Right ventricle myocardium superior (tissue), 1 donor: ENCODE data around the gene DPP6. TPM values are rescaled to one million over a fixed set of nuclear protein-coding genes. Genes with fewer than 3 reads are reported as not detected.
A peak's percentile ranks its signal among the peaks of the same experiment; 100 is the strongest.

Experiments
- ATAC-seq: fragments of 200-7000 bp; cut with Tn5 transposase; one replicate; pipeline ENCODE4 v1.9.1; 2020; ENCODE audit warnings: mild to moderate bottlenecking; ENCODE audit not compliant: poor library complexity
- DNase-seq: peaks from one replicate; pipeline ENCODE4 v3.0.0-alpha.2; 2020
- intact Hi-C: fragments of 100-400 bp; cut with DNase I; formaldehyde crosslinking; loops from one replicate; pipeline ENCODE4 v1.11.2; 2022
- total RNA-seq: library from RNA; stranded (reverse); fragmentation: NEBNext Ultra II Directional; extraction: Animal tissue kit (Norgen Biotek cat#: 25700); gene quantifications from one replicate; pipeline ENCODE4 v1.2.1, GENCODE V29; 2021
- donor health status: DM: no; HTN: yes; CAD: no; lungs with severe emphysema.

Gene DPP6
- total RNA-seq, 1 donor from 2014 or later, result 0.19 TPM

GRCh38 chr7:154876516-154876915 lies 824.3 kb downstream of the DPP6 start:
- ATAC-seq, result no peak
- intact Hi-C loops, result no loop called here

GRCh38 chr7:154877031-154877430 lies 824.8 kb downstream of the DPP6 start:
- DNase-seq, result no peak
- ATAC-seq, result no peak
- intact Hi-C loops, result no loop called here

More at GRCh38 chr7:154876516-154876915, 824.3 kb downstream of the DPP6 start:
- DNase-seq, result no peak

- intact Hi-C loops, result no loop called here
- DNase-seq (no peak), ATAC-seq (no peak)
Measured at GRCh38 chr7:154879629-154880028, 827.4 kb downstream of the DPP6 start.

GRCh38 chr7:154880513-154880912 lies 828.3 kb downstream of the DPP6 start:
- intact Hi-C loops, result no loop called here
- no peak for DNase-seq
- ATAC-seq, result no peak

GRCh38 chr7:154881026-154881425 lies 828.8 kb downstream of the DPP6 start:
- intact Hi-C loops, result no loop called here
- no peak for DNase-seq
- ATAC-seq, result no peak

GRCh38 chr7:154881526-154881925 lies 829.3 kb downstream of the DPP6 start:
- intact Hi-C loops, result no loop called here
- DNase-seq (no peak), ATAC-seq (no peak)

GRCh38 chr7:154882931-154883474 lies 830.8 kb downstream of the DPP6 start:
- intact Hi-C loops, result no loop called here

DNA sequence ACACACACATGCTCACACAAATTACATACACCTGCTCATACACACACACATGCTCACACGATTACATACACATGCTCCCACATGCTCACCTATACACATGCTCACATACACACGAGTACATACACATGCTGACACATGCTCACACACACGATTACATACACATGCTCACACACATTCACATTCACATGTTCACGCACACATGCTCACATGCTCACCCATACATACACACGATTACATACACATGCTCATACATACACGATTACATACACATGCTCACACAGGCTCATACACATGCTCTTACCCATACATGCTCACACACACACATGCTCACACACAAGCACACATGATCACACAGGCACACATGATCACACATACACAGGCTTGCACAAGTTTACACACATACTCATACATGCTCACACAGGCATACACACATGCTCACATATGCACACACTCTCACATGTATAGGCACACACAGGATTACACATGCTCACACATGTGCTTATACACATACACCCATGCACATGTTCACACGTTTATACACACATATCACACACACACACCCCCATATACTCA lies 832.2 kb downstream of the DPP6 start:
- no peak for DNase-seq
- intact Hi-C loops, result no loop called here
- ATAC-seq, result no peak

More at GRCh38 chr7:154882931-154883474, 830.8 kb downstream of the DPP6 start:
- no peak for DNase-seq
- ATAC-seq, result no peak

DNA sequence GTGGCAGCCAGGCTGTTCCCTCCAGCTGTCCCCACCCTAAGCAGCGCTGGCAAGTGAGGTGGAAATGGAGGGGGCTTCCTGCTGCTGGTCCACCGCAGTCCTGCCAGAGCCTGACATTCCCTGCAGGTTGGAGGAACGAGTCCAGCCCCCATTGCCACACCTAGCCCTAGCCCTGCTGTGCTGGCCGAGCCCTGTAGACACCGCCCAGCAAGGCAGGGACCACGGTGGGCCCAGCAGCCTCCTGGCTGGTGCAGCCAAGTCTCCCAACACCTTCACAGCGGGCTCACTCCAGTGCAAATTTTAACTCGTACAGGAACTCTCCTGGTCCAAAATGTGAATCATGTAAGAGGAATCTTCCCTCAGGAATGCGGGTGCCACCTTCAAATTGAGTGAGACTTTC lies 834.4 kb downstream of the DPP6 start:
- intact Hi-C loops, result no loop called here
- DNase-seq (no peak), ATAC-seq (no peak)

GRCh38 chr7:154888690-154889089 lies 836.5 kb downstream of the DPP6 start:
- DNase-seq, result no peak
- no peak for ATAC-seq
- intact Hi-C loops, result no loop called here

DNA sequence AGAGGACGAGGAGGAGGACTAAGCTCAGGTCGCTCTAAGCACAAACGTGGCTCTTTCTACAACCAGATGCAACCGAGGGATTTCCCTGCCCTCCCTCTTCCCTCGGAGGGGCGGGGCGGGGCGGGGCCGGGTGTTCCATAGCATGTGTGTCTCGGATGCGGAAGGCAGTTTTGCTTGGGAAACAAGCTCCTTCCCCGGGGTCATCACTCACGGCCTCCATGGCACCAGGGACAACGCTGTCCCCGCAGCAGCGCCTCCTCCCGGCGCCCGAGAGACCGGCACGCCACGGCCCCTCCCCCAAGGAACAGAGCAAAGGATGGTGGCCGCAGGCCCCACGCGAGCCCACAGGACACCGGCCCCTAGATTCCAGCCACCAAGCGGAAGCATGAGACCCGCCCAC lies 840.3 kb downstream of the DPP6 start:
- intact Hi-C loops, result no loop called here
- no peak for ATAC-seq
- no peak for DNase-seq

DNA sequence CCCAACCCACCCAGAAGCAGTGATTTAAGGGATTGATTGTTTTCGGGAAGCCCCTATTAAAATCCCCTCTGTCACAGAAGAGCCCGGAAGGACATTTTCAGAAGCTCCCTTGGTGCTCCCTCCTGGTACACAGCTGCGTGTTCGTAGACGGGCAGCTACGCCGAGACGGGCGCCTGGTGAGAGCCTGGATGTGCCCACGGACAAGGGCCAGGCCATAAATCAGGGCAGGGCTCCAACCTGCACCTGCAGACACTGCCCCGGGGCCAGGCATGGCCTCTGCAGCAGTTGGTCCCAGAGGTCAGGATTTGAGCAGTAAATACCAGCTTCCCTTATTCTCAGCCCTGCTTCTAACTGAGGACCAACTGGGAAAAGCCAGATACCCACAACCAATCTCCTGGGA lies 843.9 kb downstream of the DPP6 start:
- intact Hi-C loops, result no loop called here
- no peak for DNase-seq
- no peak for ATAC-seq

DNA sequence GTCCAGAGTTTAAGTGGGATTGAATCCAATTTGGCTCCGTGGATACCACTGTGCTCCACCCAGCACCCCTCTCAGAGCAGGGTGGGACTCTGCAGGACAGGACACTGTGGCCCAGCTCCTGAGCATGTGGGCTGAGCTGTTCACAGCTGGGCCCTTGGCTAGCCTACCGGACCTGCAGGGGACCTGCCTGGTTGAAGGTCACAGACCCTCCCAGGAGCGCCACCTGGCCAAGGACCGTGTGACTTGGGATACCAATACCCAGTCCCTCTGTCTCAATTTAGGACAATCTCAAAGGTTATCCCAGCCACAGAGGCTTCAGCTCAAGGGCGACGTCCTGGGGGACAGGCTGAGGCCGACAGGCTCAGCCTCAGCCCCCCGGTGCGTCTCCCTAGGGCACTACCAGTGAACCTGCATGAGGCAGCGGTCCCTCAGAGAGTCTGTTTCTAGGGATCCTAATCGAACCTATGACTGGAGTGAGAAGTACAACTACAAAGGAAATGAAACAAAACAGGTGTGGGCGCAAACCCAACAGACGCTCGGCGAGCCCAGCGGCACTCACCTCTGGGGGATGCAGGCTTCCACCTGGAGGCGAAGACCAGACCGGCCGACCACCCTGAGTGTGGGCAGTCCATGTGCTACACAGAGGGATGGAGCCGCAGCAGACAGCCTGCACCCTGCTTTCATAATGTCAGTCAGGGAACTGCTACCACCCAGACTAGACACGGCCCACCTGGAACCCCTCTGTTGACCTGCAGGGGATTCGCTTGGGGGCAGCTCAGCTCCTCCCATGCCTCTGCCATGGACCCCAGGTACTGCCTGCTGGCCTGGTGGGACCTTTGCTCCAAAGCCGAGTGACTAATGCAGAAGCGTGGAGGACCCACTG lies 847.0 kb downstream of the DPP6 start:
- ATAC-seq (no peak), DNase-seq (peak; percentile 13)
- intact Hi-C loops, result no loop called here

GRCh38 chr7:154899862-154900261 lies 847.7 kb downstream of the DPP6 start:
- intact Hi-C loops, result no loop called here
- peak; percentile 14 for DNase-seq
- no peak for ATAC-seq

DNA sequence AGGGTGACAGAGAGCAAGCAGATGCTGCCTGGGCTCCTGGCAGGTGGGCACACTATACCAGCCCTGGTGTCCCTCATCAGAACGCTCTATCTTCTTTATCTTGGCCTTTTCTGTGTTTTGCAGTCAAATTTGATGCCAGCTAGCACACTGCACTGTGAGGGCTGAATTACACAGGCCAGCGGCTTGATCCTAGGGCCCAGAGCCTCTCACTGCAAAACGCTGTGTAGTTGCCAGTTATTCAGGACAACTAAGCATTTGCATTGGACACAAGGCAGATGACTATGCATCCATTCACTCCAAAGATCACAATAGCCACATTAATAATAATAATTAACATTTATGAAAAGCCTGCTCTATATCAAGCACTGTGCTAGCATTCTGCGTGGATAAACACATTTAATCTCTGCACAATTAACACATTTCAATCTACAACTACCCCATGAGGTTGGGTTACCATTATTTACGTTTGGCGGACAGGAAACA lies 850.4 kb downstream of the DPP6 start:
- no peak for ATAC-seq

DNA sequence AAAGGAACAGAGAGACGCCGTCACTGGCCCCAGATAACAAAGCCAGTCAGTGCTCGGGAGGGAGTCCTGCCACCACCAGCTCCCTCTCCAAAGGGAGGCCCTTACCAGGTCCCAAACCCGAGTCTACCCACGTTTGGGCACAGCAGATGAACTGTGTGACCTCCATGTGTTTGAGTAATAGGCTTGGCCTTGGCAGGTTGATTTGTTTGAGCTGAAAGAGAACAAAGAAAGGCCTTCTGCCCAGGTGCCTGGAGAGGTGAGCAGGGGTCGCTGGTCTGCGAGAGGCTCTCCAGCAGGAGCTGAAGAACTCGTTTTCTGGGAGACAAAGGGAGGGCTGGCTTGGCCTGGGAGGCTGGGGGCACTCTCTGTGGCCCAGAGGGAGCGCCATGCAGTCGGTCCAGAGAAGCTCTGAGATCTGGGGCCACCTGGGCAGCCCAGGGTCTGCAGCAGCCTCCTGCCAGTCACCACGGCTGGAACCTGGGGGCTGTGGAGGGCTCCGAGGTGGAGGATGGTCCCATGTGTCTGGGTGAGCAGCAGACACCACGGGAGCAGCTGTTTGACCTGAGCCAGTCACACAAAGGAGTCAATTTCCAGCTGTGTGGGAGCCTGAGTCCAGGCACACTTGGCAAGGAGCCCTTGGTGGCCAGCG lies 851.0 kb downstream of the DPP6 start:
- DNase-seq (no peak), ATAC-seq (no peak)
- intact Hi-C loops, result no loop called here

More for the DNA sequence above, 850.4 kb downstream of the DPP6 start:
- no peak for DNase-seq
- intact Hi-C loops, result no loop called here

- no peak for ATAC-seq
- intact Hi-C loops, result no loop called here
- no peak for DNase-seq
Measured at GRCh38 chr7:154905146-154905545, 852.9 kb downstream of the DPP6 start.

- intact Hi-C loops, result no loop called here
- DNase-seq (no peak), ATAC-seq (no peak)
Measured at GRCh38 chr7:154905615-154906014, 853.4 kb downstream of the DPP6 start.

DNA sequence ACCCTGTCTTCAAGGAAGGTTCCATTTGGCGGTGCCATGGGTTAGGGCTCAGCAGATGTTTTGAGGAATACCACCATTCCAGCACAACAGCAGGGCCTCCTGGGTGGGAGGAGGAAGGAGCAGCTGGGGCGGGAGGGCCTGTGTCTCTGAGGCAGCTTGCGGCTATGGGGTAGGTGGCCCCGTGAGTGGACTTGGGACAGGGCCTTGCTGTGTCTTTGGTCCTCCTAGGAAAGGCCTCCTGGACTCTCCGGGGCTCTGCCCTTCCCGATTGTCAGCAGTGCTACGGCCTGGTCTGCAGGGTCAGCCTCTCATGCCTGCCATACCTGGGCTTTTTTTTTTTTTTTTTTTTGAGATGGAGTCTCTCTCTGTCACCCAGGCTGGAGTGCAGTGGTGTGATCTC lies 854.0 kb downstream of the DPP6 start:
- no peak for ATAC-seq
- intact Hi-C loops, result no loop called here
- DNase-seq, result no peak
